ENCODE results near the gene C16orf54.

DNA sequence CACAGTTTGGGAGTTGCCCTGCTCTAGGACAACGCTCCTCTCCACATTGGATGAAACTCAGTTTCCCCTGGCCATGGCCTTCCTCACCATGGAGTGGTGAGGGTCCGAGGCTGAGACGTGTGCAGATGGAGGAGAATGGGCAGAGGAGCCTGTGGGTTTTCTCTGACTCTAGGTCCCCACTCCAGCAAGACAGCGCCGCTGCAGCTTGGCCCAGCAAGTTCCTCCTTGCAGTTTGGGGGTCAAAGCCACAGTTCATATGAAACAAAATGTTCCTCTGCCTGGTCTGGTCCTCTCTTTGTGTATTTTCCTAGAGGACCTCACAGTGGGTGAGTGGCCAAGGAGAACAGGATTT lies 2.3 kb downstream of the C16orf54 start:
- TF ChIP-seq, protein P1, sequence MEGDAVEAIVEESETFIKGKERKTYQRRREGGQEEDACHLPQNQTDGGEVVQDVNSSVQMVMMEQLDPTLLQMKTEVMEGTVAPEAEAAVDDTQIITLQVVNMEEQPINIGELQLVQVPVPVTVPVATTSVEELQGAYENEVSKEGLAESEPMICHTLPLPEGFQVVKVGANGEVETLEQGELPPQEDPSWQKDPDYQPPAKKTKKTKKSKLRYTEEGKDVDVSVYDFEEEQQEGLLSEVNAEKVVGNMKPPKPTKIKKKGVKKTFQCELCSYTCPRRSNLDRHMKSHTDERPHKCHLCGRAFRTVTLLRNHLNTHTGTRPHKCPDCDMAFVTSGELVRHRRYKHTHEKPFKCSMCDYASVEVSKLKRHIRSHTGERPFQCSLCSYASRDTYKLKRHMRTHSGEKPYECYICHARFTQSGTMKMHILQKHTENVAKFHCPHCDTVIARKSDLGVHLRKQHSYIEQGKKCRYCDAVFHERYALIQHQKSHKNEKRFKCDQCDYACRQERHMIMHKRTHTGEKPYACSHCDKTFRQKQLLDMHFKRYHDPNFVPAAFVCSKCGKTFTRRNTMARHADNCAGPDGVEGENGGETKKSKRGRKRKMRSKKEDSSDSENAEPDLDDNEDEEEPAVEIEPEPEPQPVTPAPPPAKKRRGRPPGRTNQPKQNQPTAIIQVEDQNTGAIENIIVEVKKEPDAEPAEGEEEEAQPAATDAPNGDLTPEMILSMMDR (conservative IDR thresholded peaks at IDR 0.05) = no peak
- no peak for TF ChIP-seq EZH2 (IDR thresholded peaks at IDR 0.05; ENCODE audit: low read depth)

Data from PC-9 (cell line).